ENCODE results near the gene YAP1. TPM values are rescaled to one million over a fixed set of nuclear protein-coding genes. Genes with fewer than 3 reads are reported as not detected.
A peak's percentile ranks its signal among the peaks of the same experiment; 100 is the strongest.

YAP1 gene
- total RNA-seq, 4 donors from 2014 or later: 220 to 343 (median 275) TPM

- intact Hi-C loops (cut with DNase I): no loop called here
- Histone ChIP-seq H3K9me3 (no peaks in the 10 kb centered on the region), H3K36me3 (no peaks in the 10 kb centered on the region), H3K4me1 (peaks cover 45 to 95% (median 85%) of the 10 kb centered on the region in 4 donors), H3K4me3 (no peak overlapping the region), H3K27me3 (no peaks in the 10 kb centered on the region), H3K27ac (replicated peaks in 1 of 4) (peak overlapping the region; percentile 64 to 77 (median 72))
- no peak for DNase-seq (ENCODE audit: extremely low spot score)
- TF ChIP-seq EP300 (IDR thresholded peaks at IDR 0.05): no peak
- no peak for TF ChIP-seq POLR2AphosphoS5 (IDR thresholded peaks at IDR 0.05)
- no peak for TF ChIP-seq POLR2A (IDR thresholded peaks at IDR 0.05; ENCODE audit: low read depth)
- no peak for TF ChIP-seq CTCF (IDR thresholded peaks at IDR 0.05)
- 10% methylated on average over 4 of the region's 4 CpGs for WGBS
Measured at GRCh38 chr11:102144357-102145355, 34.4 kb downstream of the YAP1 start.

GRCh38 chr11:102147015-102147414 lies 36.8 kb downstream of the YAP1 start:
- H3K27me3 ChIP-seq: no peaks in the 10 kb centered on the region
- no peak for TF ChIP-seq EP300 (IDR thresholded peaks at IDR 0.05)
- no peak for TF ChIP-seq POLR2A (IDR thresholded peaks at IDR 0.05; ENCODE audit: low read depth)
- TF ChIP-seq CTCF (IDR thresholded peaks at IDR 0.05): peak in 1 of 3 experiments; percentile 8
- TF ChIP-seq POLR2AphosphoS5 (IDR thresholded peaks at IDR 0.05): no peak
- no peaks in the 10 kb centered on the region for H3K36me3 ChIP-seq
- H3K9me3 ChIP-seq: no peaks in the 10 kb centered on the region
- WGBS: 54% methylated on average over 4 of the region's 4 CpGs
- DNase-seq (ENCODE audit: extremely low spot score): no peak
- intact Hi-C loops (cut with DNase I): no loop called here
- H3K4me3 ChIP-seq: no peak overlapping the region
- H3K27ac ChIP-seq (replicated peaks in 1 of 4): peak overlapping the region; percentile 10 to 77 (median 72)
- H3K4me1 ChIP-seq: peaks cover 37 to 92% (median 75%) of the 10 kb centered on the region in 4 donors

- peaks cover 36 to 92% (median 72%) of the 10 kb centered on the region in 4 donors for H3K4me1 ChIP-seq
- no peak overlapping the region for H3K4me3 ChIP-seq
- DNase-seq (ENCODE audit: extremely low spot score): no peak
- intact Hi-C loops (cut with DNase I): no loop called here
- WGBS: 90% methylated on average over 2 of the region's 2 CpGs
- H3K9me3 ChIP-seq: no peaks in the 10 kb centered on the region
- peak overlapping the region in 3 of 4 donors; percentile 71 to 77 (median 73) for H3K27ac ChIP-seq (replicated peaks in 1 of 4)
- no peaks in the 10 kb centered on the region for H3K27me3 ChIP-seq
- H3K36me3 ChIP-seq: no peaks in the 10 kb centered on the region
- TF ChIP-seq CTCF (IDR thresholded peaks at IDR 0.05) (no peak), POLR2AphosphoS5 (IDR thresholded peaks at IDR 0.05) (no peak), POLR2A (IDR thresholded peaks at IDR 0.05; ENCODE audit: low read depth) (no peak), EP300 (IDR thresholded peaks at IDR 0.05) (no peak)
Measured at GRCh38 chr11:102147632-102148031, 37.4 kb downstream of the YAP1 start.

- intact Hi-C loops (cut with DNase I): no loop called here
- Histone ChIP-seq H3K27me3 (no peaks in the 10 kb centered on the region), H3K27ac (replicated peaks in 1 of 4) (no peak overlapping the region), H3K36me3 (no peaks in the 10 kb centered on the region), H3K9me3 (no peaks in the 10 kb centered on the region), H3K4me3 (no peak overlapping the region), H3K4me1 (peaks cover 40 to 88% (median 71%) of the 10 kb centered on the region in 4 donors)
- TF ChIP-seq EP300 (IDR thresholded peaks at IDR 0.05) (no peak), POLR2AphosphoS5 (IDR thresholded peaks at IDR 0.05) (no peak), POLR2A (IDR thresholded peaks at IDR 0.05; ENCODE audit: low read depth) (no peak)
- no peak for DNase-seq (ENCODE audit: extremely low spot score)
Measured at GRCh38 chr11:102148059-102148458, 37.8 kb downstream of the YAP1 start.

GRCh38 chr11:102151784-102152525 lies 41.7 kb downstream of the YAP1 start:
- Histone ChIP-seq H3K4me1 (peaks cover 29 to 85% (median 68%) of the 10 kb centered on the region in 4 donors), H3K27me3 (no peaks in the 10 kb centered on the region), H3K9me3 (no peaks in the 10 kb centered on the region), H3K27ac (replicated peaks in 1 of 4) (no peak overlapping the region), H3K4me3 (no peak overlapping the region), H3K36me3 (no peaks in the 10 kb centered on the region)
- intact Hi-C loops (cut with DNase I): no loop called here
- TF ChIP-seq CTCF (IDR thresholded peaks at IDR 0.05) (no peak), EP300 (IDR thresholded peaks at IDR 0.05) (no peak), POLR2AphosphoS5 (IDR thresholded peaks at IDR 0.05) (no peak), POLR2A (IDR thresholded peaks at IDR 0.05; ENCODE audit: low read depth) (no peak)
- WGBS: 87% methylated on average over 6 of the region's 6 CpGs
- DNase-seq (ENCODE audit: extremely low spot score): no peak

Data from esophagus muscularis mucosa (tissue), 4 donors.